Stimulated activated effector memory CD8-positive, alpha-beta T cell treated with anti-CD3 and anti-CD28 coated beads, Interleukin-12 subunit alpha, Interleukin-12 subunit beta, amount 100 ng/mL, for 72 hours (primary cell): ENCODE results near the gene BTNL9.

Experiments
- ATAC-seq: fragments of 150-1000 bp; cut with Tn5 transposase; 2 replicates; pipeline ENCODE4 v1.10.0; 2021
- DNase-seq, 2 donors: peaks; one replicate each; pipeline ENCODE4 v3.0.0; 2021 to 2022; ENCODE audit warnings: low spot score in 2 of 2
- H3K27ac Mint-ChIP-seq: one replicate; pipeline ENCODE4 v1.8.0; 2022; ENCODE audit warnings: mild to moderate bottlenecking, mixed read lengths
- H3K36me3 Mint-ChIP-seq: one replicate; pipeline ENCODE4 v1.8.0; 2022; ENCODE audit warnings: mild to moderate bottlenecking, mixed read lengths
- H3K4me1 Mint-ChIP-seq: one replicate; pipeline ENCODE4 v1.8.0; 2022; ENCODE audit warnings: mixed read lengths
- H3K4me3 Mint-ChIP-seq: one replicate; pipeline ENCODE4 v1.8.0; 2022; ENCODE audit warnings: mild to moderate bottlenecking, mixed read lengths
- H3K9me3 Mint-ChIP-seq: one replicate; pipeline ENCODE4 v1.8.0; 2022; ENCODE audit warnings: mixed read lengths

The BTNL9 gene

GRCh38 chr5:181051841-181052671, 12.0 kb downstream of the BTNL9 start:
- no peaks in the 10 kb centered on the region for H3K9me3 Mint-ChIP-seq
- H3K4me3 Mint-ChIP-seq = peak overlapping the region; percentile 54
- DNase-seq (no peak), ATAC-seq (no peak)
- H3K4me1 Mint-ChIP-seq = peaks cover 21% of the 10 kb centered on the region
- H3K27ac Mint-ChIP-seq = no peak overlapping the region
- H3K36me3 Mint-ChIP-seq = peaks cover 5% of the 10 kb centered on the region

GRCh38 chr5:181052672-181053487, 12.8 kb downstream of the BTNL9 start:
- DNase-seq (peak in 1 of 2 donors; percentile 10), ATAC-seq (peak; percentile 49)
- Mint-ChIP-seq H3K4me1 (peaks cover 21% of the 10 kb centered on the region), H3K36me3 (peaks cover 5% of the 10 kb centered on the region), H3K4me3 (peak overlapping the region; percentile 54), H3K9me3 (no peaks in the 10 kb centered on the region), H3K27ac (no peak overlapping the region)

DNA sequence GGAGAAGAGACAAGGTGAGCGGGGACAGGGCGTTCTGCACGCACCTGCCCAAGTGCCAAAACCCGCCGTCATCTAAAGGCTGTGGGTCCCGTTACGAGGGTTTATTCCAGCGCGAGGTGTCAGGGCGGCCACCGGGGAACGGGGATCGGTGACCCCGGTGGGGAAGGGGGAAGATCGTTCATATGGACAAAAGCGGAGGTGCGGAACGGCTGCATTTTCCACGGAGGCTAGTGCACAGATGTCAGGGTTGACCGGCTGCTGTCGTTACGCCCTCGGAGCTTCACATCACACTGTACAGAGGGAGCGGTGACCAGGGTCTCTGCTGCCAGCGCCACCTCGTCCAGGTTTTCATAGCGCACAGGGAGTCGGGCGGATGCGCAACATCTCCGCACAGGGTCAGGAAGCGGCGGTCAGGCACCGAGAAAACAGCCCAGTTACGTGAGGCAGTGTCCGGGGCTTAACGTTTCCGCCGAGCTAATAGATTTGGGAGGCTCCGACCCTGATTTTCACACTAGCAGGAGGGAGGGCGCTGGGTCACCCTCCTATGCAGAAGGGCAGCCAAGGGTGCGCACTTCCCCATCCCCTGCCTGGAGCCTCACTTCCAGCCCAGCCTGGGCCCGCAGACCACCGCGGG, 13.5 kb downstream of the BTNL9 start:
- ATAC-seq = peak; percentile 31
- DNase-seq = no peak
- H3K9me3 Mint-ChIP-seq = no peaks in the 10 kb centered on the region

GRCh38 chr5:181054138-181054537, 14.1 kb downstream of the BTNL9 start:
- peak in 1 of 2 donors; percentile 22 for DNase-seq
- Mint-ChIP-seq H3K36me3 (peaks cover 5% of the 10 kb centered on the region), H3K9me3 (no peaks in the 10 kb centered on the region), H3K4me1 (peaks cover 21% of the 10 kb centered on the region), H3K4me3 (peak overlapping the region; percentile 54), H3K27ac (no peak overlapping the region)
- no peak for ATAC-seq

More for the DNA sequence above, 13.5 kb downstream of the BTNL9 start:
- H3K4me3 Mint-ChIP-seq = peak overlapping the region; percentile 54
- H3K4me1 Mint-ChIP-seq = peaks cover 21% of the 10 kb centered on the region
- H3K36me3 Mint-ChIP-seq = peaks cover 5% of the 10 kb centered on the region
- no peak overlapping the region for H3K27ac Mint-ChIP-seq

DNA sequence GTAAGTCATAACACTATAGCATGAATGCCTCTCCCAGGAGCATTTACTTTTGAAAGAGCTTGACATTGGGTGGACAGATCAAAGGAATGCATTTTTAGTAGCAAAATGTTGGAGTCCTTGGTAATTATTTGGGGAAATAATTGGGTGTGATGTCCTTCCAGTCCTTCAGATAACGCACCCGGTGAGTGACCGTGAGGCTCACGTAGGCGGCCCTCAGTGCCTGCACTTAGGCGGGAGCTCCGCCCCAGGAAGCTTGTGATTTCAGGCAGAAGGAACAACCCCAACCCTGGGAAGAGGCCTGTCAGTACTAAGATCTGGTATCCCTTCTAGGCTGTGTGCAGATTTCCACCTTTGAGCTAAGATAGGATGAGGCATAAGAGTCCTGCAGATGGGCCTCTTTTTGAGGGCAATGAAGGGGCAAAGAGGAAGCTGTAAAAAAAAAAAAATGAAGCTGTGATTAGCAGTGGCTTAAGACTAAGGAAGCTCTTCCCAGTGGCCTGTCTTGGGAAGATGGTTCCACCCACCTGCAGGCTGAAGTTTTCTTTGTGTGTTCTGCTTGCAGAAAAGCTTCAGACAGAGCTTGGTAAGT, 14.9 kb downstream of the BTNL9 start:
- H3K9me3 Mint-ChIP-seq = no peaks in the 10 kb centered on the region
- DNase-seq (peak in 1 of 2 donors; percentile 22), ATAC-seq (no peak)
- H3K4me1 Mint-ChIP-seq = peaks cover 21% of the 10 kb centered on the region
- no peak overlapping the region for H3K27ac Mint-ChIP-seq
- H3K4me3 Mint-ChIP-seq = no peak overlapping the region
- H3K36me3 Mint-ChIP-seq = peaks cover 5% of the 10 kb centered on the region

GRCh38 chr5:181056431-181056830, 16.4 kb downstream of the BTNL9 start:
- ATAC-seq (no peak), DNase-seq (no peak)
- Mint-ChIP-seq H3K36me3 (peaks cover 5% of the 10 kb centered on the region), H3K27ac (no peak overlapping the region), H3K4me1 (peaks cover 21% of the 10 kb centered on the region), H3K9me3 (no peaks in the 10 kb centered on the region), H3K4me3 (no peak overlapping the region)

DNA sequence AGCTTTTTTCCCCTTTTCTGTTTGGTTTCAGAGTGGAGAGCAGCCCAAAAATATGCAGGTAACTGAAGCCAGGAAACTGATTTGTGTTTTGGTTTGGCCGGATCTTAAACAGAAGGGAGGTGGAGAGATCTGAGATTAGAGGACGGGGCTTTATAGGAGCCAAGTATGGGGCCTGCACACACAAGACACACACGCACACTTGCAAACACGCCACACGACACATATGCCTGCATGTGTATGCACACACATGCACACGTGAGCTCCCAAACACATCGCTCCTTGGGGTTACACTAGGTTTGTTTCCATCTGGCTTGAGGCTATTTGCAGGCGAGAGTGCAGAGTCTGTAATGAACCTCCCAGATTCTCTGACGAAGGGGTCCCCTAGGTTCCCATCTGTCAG, 18.3 kb downstream of the BTNL9 start:
- ATAC-seq = no peak
- Mint-ChIP-seq H3K4me1 (peaks cover 12% of the 10 kb centered on the region), H3K36me3 (peaks cover 5% of the 10 kb centered on the region), H3K27ac (no peak overlapping the region), H3K9me3 (no peaks in the 10 kb centered on the region), H3K4me3 (no peak overlapping the region)
- DNase-seq = no peak

DNA sequence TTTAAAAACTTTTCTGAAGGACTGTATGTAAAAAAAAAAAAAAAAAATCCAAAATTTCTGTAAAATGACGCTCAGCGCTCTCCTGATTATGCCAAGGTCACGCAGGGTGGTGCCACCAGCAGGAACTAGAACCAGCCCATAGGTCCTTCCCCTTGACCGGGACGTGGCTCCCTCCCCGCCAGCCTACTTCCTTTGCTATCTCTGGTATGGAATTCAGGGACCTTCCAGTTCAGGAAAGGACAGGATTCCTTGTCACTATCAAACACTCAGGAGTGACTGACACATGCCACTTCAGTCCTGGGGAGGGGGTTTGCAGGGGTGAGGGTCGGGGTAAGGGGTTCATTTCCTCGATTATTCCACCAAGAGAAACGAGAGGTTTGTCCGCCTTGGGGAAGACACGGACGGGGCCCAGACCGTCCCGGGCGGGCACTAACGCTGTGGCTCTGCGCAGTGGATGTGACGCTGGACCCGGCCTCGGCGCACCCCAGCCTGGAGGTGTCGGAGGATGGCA, 18.8 kb downstream of the BTNL9 start:
- no peak overlapping the region for H3K4me3 Mint-ChIP-seq

GRCh38 chr5:181059297-181060230, 19.5 kb downstream of the BTNL9 start:
- Mint-ChIP-seq H3K9me3 (no peaks in the 10 kb centered on the region), H3K27ac (no peak overlapping the region)
- peak in 1 of 2 donors; percentile 45 for DNase-seq

More for the DNA sequence above, 18.8 kb downstream of the BTNL9 start:
- Mint-ChIP-seq H3K4me1 (peaks cover 7% of the 10 kb centered on the region), H3K27ac (no peak overlapping the region), H3K9me3 (no peaks in the 10 kb centered on the region), H3K36me3 (peaks cover 5% of the 10 kb centered on the region)
- no peak for ATAC-seq
- DNase-seq = no peak

DNA sequence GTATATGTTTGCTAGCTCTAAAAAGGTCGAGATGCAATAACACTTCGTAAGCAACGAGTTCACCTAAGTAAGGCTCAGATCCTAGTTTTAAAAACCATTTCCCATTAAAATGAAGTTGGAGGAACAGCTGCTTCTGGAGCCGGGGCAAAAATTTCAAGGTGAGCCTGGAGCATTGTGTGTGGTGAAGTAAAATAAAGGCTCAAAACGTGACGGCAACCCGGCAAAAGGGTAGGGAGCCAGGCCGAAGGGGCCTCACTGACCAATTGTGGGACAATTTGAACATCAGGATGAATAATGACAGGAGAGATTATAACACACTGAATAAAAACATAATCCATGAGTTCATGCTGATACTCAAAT, 20.1 kb downstream of the BTNL9 start:
- no peak for ATAC-seq
- Mint-ChIP-seq H3K9me3 (no peaks in the 10 kb centered on the region), H3K4me3 (no peak overlapping the region), H3K36me3 (no peaks in the 10 kb centered on the region), H3K27ac (no peak overlapping the region), H3K4me1 (no peaks in the 10 kb centered on the region)
- DNase-seq = no peak

More at GRCh38 chr5:181059297-181060230, 19.5 kb downstream of the BTNL9 start:
- peak; percentile 32 for ATAC-seq
- Mint-ChIP-seq H3K4me3 (no peak overlapping the region), H3K36me3 (peaks cover under 1% of the 10 kb centered on the region), H3K4me1 (peaks cover under 1% of the 10 kb centered on the region)

DNA sequence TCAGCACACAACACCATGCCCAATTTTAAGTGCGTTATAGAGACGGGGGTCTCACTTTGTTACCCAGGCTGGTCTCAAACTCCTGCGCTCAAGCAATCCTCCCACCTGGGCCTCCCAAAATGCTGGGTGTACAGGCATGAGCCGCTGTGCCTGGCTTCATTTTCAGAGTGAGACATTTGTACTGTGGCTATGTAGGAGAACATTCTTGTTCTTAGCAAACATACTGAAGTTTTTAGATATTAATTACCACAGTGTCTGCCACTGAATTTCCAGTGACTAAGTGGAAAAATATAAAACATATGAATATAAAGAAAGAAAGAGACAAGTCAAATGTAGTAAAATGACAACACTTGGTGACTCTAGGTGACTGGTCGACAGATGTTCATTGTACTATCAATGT, 20.9 kb downstream of the BTNL9 start:
- DNase-seq (no peak), ATAC-seq (peak; percentile 19)
- Mint-ChIP-seq H3K27ac (no peak overlapping the region), H3K4me1 (no peaks in the 10 kb centered on the region), H3K36me3 (no peaks in the 10 kb centered on the region), H3K4me3 (no peak overlapping the region), H3K9me3 (no peaks in the 10 kb centered on the region)

- no peaks in the 10 kb centered on the region for H3K36me3 Mint-ChIP-seq
Measured at GRCh38 chr5:181061645-181062044, 21.6 kb downstream of the BTNL9 start.

DNA sequence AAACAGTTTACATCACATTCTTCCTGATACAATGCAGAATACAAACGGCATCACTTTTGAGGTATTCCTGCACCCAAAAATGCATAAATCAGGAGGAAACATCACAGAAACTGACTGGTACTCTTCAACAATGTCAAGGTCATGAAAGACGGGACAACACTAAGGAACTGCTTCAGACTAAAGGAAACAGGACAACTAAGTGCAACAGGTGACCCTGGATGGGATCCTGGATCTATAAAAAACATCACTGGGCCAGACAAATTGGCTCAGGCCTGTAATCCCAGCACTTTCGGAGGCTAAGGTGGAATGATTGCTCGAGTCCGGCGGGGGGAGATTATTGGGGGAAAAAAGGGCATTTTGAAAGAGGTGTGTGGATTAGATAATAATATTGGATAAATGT, 22.6 kb downstream of the BTNL9 start:
- DNase-seq (no peak), ATAC-seq (no peak)
- Mint-ChIP-seq H3K9me3 (no peaks in the 10 kb centered on the region), H3K36me3 (no peaks in the 10 kb centered on the region), H3K4me1 (no peaks in the 10 kb centered on the region), H3K27ac (no peak overlapping the region), H3K4me3 (no peak overlapping the region)

More at GRCh38 chr5:181061645-181062044, 21.6 kb downstream of the BTNL9 start:
- Mint-ChIP-seq H3K9me3 (no peaks in the 10 kb centered on the region), H3K27ac (no peak overlapping the region), H3K4me1 (no peaks in the 10 kb centered on the region), H3K4me3 (no peak overlapping the region)
- ATAC-seq (no peak), DNase-seq (no peak)

- H3K4me3 Mint-ChIP-seq = no peak overlapping the region
- ATAC-seq = no peak
Measured at GRCh38 chr5:181063514-181063913, 23.4 kb downstream of the BTNL9 start.

More at GRCh38 chr5:181063514-181063913, 23.4 kb downstream of the BTNL9 start:
- no peak overlapping the region for H3K27ac Mint-ChIP-seq
- H3K9me3 Mint-ChIP-seq = no peaks in the 10 kb centered on the region
- H3K4me1 Mint-ChIP-seq = no peaks in the 10 kb centered on the region
- H3K36me3 Mint-ChIP-seq = no peaks in the 10 kb centered on the region
- no peak for DNase-seq
